GM23248 (cell line): ENCODE data around the gene RPL29. TPM values are rescaled to one million over a fixed set of nuclear protein-coding genes. Genes with fewer than 3 reads are reported as not detected.

Experiments
- DNase-seq: peaks from one replicate; pipeline ENCODE4 v3.0.0-alpha.2; 2015
- H2AFZ ChIP-seq: fragments of 200-600 bp; sonication (generic); 2 replicates; pipeline ENCODE4 v1.6.1; 2016; ENCODE audit warnings: antibody characterized with exemption
- H3F3A ChIP-seq: fragments of 200-600 bp; sonication (generic); 2 replicates; pipeline ENCODE4 v1.6.1; 2016; ENCODE audit warnings: mild to moderate bottlenecking, antibody characterized with exemption, mixed run types; ENCODE audit not compliant: insufficient read depth
- H3K27ac ChIP-seq: fragments of 200-600 bp; sonication (generic); 2 replicates; pipeline ENCODE4 v1.5.1; 2016; ENCODE audit warnings: mild to moderate bottlenecking
- H3K27me3 ChIP-seq: fragments of 200-600 bp; sonication (generic); replicated peaks from 2 replicates; pipeline ENCODE4 v1.6.1; 2016; ENCODE audit warnings: mild to moderate bottlenecking; ENCODE audit not compliant: insufficient read depth
- H3K36me3 ChIP-seq: fragments of 200-600 bp; sonication (generic); 2 replicates; pipeline ENCODE4 v1.6.1; 2016; ENCODE audit warnings: low read depth, mild to moderate bottlenecking
- H3K4me1 ChIP-seq: fragments of 200-600 bp; sonication (generic); 2 replicates; pipeline ENCODE4 v1.6.1; 2016; ENCODE audit warnings: mild to moderate bottlenecking; ENCODE audit not compliant: insufficient read depth
- H3K4me2 ChIP-seq: fragments of 200-600 bp; sonication (generic); one replicate; pipeline ENCODE4 v1.6.1; 2016; ENCODE audit warnings: mild to moderate bottlenecking; ENCODE audit not compliant: unreplicated experiment
- H3K4me3 ChIP-seq: fragments of 200-600 bp; sonication (generic); 2 replicates; pipeline ENCODE4 v1.5.1; 2016; ENCODE audit warnings: mild to moderate bottlenecking
- H3K79me2 ChIP-seq: fragments of 200-600 bp; sonication (generic); 2 replicates; pipeline ENCODE4 v1.6.1; 2016; ENCODE audit warnings: mild to moderate bottlenecking; ENCODE audit not compliant: insufficient read depth
- H3K9ac ChIP-seq: fragments of 200-600 bp; sonication (generic); 2 replicates; pipeline ENCODE4 v1.6.1; 2016; ENCODE audit warnings: mild to moderate bottlenecking
- H3K9me2 ChIP-seq: fragments of 200-600 bp; sonication (generic); 2 replicates; pipeline ENCODE4 v1.6.1; 2016; ENCODE audit warnings: mixed run types, mild to moderate bottlenecking, moderate library complexity; ENCODE audit not compliant: insufficient read depth
- H3K9me3 ChIP-seq: fragments of 200-600 bp; sonication (generic); one replicate; pipeline ENCODE4 v1.6.1; 2017; ENCODE audit warnings: low read depth
- H4K20me1 ChIP-seq: fragments of 200-600 bp; sonication (generic); 2 replicates; pipeline ENCODE4 v1.6.0; 2016; ENCODE audit not compliant: insufficient read depth
- EZH2 ChIP-seq: fragments of 200-600 bp; sonication (generic); IDR thresholded peaks from 2 replicates; pipeline ENCODE4 v1.6.1; 2018; ENCODE audit warnings: antibody characterized with exemption, mild to moderate bottlenecking; ENCODE audit not compliant: insufficient read depth, poor library complexity, severe bottlenecking
- EZH2phosphoT487 ChIP-seq: fragments of 200-600 bp; sonication (generic); IDR thresholded peaks from 2 replicates; pipeline ENCODE4 v1.6.1; 2018; ENCODE audit warnings: antibody characterized with exemption, moderate library complexity, mild to moderate bottlenecking, low read depth; ENCODE audit not compliant: insufficient read depth
- WGBS, 2 experiments: methylation state at CpG; one replicate each; pipeline ENCODE4 v1.1.6; 2015 to 2017; ENCODE audit warnings: low lambda C conversion rate in 2 of 2, low coverage in 1 of 2; ENCODE audit errors: missing lambda C conversion rate in 2 of 2; 5-methylcytosine and 5-hydroxymethylcytosine counted together
- in situ Hi-C: fragments of 300-500 bp; cut with MboI; formaldehyde crosslinking; loops from 2 replicates; pipeline ENCODE4 v1.15.0; 2020
- polyA plus RNA-seq: library from polyadenylated mRNA; unstranded; fragments of >200 nt; fragmentation: Nextera tagmentation; extraction: Ambion mirVana; gene quantifications from 2 replicates; pipeline ENCODE4 v1.2.1, GENCODE V29; 2016
- total RNA-seq: library from RNA; depleted of rRNA; stranded (reverse); fragments of >200 nt; shearing (Covaris generic); gene quantifications from 2 replicates; pipeline ENCODE4 v1.2.3, GENCODE V29; 2014

Gene RPL29
- total and polyA plus RNA-seq, 2 experiments from 2014 or later = 690 to 1,164 TPM

GRCh38 chr3:52032702-52033408 lies 37.2 kb upstream of the RPL29 start:
- Histone ChIP-seq H3K27ac (no peak overlapping the region), H2AFZ (no peak overlapping the region)
- in situ Hi-C loops = no loop called here

GRCh38 chr3:52031896-52032295 lies 36.2 kb upstream of the RPL29 start:
- no peak overlapping the region for H2AFZ ChIP-seq
- no peaks in the 10 kb centered on the region for H3K27me3 ChIP-seq
- WGBS, 2 experiments = 83 to 95% methylated on average over 6 to 10 of the region's 10 CpGs
- H3K9me3 ChIP-seq = no peaks in the 10 kb centered on the region
- no peaks in the 10 kb centered on the region for H4K20me1 ChIP-seq
- H3K27ac ChIP-seq = no peak overlapping the region
- H3K79me2 ChIP-seq = no peaks in the 10 kb centered on the region
- no peak overlapping the region for H3K4me3 ChIP-seq
- H3F3A ChIP-seq = no peaks in the 10 kb centered on the region
- no peaks in the 10 kb centered on the region for H3K4me1 ChIP-seq
- H3K9me2 ChIP-seq = no peaks in the 10 kb centered on the region
- no peak overlapping the region for H3K4me2 ChIP-seq
- in situ Hi-C loops = no loop called here
- DNase-seq = no peak
- H3K36me3 ChIP-seq = no peaks in the 10 kb centered on the region
- no peak overlapping the region for H3K9ac ChIP-seq
- TF ChIP-seq EZH2 (no peak), EZH2phosphoT487 (no peak)

More at GRCh38 chr3:52032702-52033408, 37.2 kb upstream of the RPL29 start:
- H3K36me3 ChIP-seq = no peaks in the 10 kb centered on the region
- WGBS, 2 experiments = 76 to 79% methylated on average over 11 of the region's 11 CpGs
- no peak overlapping the region for H3K4me2 ChIP-seq
- H3K4me3 ChIP-seq = no peak overlapping the region
- H3K9me3 ChIP-seq = no peaks in the 10 kb centered on the region
- H3F3A ChIP-seq = no peaks in the 10 kb centered on the region
- TF ChIP-seq EZH2 = no peak
- TF ChIP-seq EZH2phosphoT487 = no peak
- H3K9ac ChIP-seq = no peak overlapping the region
- H3K9me2 ChIP-seq = no peaks in the 10 kb centered on the region
- no peaks in the 10 kb centered on the region for H3K79me2 ChIP-seq
- H4K20me1 ChIP-seq = no peaks in the 10 kb centered on the region
- no peaks in the 10 kb centered on the region for H3K27me3 ChIP-seq
- DNase-seq = no peak
- no peaks in the 10 kb centered on the region for H3K4me1 ChIP-seq

DNA sequence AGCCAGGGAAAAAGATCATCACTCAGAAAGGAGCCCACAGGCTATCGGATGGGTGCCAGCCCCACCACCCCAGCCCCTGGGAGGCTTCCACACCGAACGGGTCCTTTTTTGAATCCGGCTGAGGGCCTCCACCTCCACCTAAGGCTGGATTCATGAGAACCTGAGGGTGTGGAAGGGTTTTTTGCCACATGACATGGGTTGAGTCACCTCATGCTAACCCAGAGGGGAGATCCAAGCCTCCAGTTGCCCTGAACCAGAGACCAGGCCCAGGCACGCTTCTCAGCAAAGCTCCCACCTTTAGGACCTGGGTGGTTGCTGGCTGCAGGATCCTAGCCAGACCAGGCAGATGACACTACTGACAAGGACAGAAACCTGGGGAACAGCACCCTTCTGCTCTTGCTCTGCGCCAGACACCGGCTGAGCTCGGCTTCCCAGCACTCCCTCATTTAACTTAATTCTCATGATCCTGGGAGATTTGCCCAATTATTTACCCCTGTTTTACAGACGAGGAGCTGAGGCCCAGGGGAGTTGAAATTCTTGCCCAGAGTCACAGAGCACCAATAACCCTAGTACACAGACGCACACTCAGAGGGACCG lies 35.1 kb upstream of the RPL29 start:
- H2AFZ ChIP-seq = no peak overlapping the region
- H3K79me2 ChIP-seq = no peaks in the 10 kb centered on the region
- H3K4me1 ChIP-seq = no peaks in the 10 kb centered on the region
- H3K9ac ChIP-seq = no peak overlapping the region
- H3K27me3 ChIP-seq = no peaks in the 10 kb centered on the region
- no peak overlapping the region for H3K27ac ChIP-seq
- no peaks in the 10 kb centered on the region for H3K9me2 ChIP-seq
- H3K4me2 ChIP-seq = no peak overlapping the region
- DNase-seq = no peak
- in situ Hi-C loops = no loop called here
- H3K36me3 ChIP-seq = no peaks in the 10 kb centered on the region
- 76 to 78% methylated on average over 11 of the region's 11 CpGs for WGBS, 2 experiments
- no peaks in the 10 kb centered on the region for H3K9me3 ChIP-seq
- H4K20me1 ChIP-seq = no peaks in the 10 kb centered on the region
- TF ChIP-seq EZH2phosphoT487 = no peak
- TF ChIP-seq EZH2 = no peak
- H3F3A ChIP-seq = no peaks in the 10 kb centered on the region
- H3K4me3 ChIP-seq = no peak overlapping the region

GRCh38 chr3:52029535-52029934 lies 33.8 kb upstream of the RPL29 start:
- WGBS, 2 experiments = 84 to 86% methylated on average over 9 to 10 of the region's 10 CpGs
- Histone ChIP-seq H3K4me1 (no peaks in the 10 kb centered on the region), H3K4me3 (no peak overlapping the region), H3K9ac (no peak overlapping the region), H3K4me2 (no peak overlapping the region), H3K27me3 (no peaks in the 10 kb centered on the region), H3K36me3 (no peaks in the 10 kb centered on the region), H4K20me1 (no peaks in the 10 kb centered on the region), H2AFZ (no peak overlapping the region), H3K9me2 (no peaks in the 10 kb centered on the region), H3F3A (no peaks in the 10 kb centered on the region), H3K79me2 (no peaks in the 10 kb centered on the region), H3K27ac (no peak overlapping the region), H3K9me3 (no peaks in the 10 kb centered on the region)
- no peak for DNase-seq
- TF ChIP-seq EZH2phosphoT487 = no peak
- no peak for TF ChIP-seq EZH2
- in situ Hi-C loops = no loop called here
